ENCODE results near the gene CACNA2D3.

Gene CACNA2D3

DNA sequence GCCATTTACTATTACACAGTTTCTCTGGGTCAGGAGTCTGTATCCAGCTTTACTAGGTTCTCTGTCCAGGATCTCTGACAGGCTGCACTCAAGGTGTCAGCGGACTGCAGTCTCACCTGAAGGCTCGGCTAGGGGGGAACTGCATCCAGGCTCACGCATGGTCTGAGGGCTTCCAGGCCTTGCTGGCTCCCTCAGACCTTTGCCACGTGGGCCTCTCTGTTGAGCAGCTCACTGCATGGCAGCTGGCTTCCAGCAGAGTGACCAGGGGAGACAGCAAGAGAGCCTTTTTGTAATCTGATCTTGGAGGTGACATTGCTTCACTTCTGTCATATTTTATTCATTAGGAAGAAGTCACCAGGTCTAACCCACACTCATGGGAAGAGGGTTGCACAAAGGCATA is 152.3 kb downstream of the CACNA2D3 start:
- no peak for DNase-seq (ENCODE audit: low spot score)

- no peak for DNase-seq (ENCODE audit: low spot score)
Measured at GRCh38 chr3:54279005-54279583, 156.7 kb downstream of the CACNA2D3 start.

DNA sequence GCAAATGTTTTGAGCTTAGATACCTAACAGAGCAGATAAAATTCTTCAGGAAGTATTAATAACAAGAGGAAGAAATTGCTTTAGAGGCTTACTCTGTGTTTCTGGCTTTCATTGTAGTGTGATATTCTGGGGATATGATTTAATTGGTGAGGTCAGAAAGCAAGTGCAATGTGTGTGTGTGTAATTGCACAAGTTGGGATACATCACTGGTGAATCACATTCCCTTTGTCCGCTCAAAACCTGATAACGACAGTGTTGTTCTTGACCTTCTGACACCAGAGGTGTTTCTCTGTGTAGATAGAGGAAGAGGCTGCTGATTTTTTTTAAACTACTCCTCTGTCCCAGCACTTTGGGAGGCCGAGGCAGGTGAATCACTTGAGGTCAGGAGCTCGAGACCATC is 161.1 kb downstream of the CACNA2D3 start:
- DNase-seq (ENCODE audit: low spot score): no peak

DNA sequence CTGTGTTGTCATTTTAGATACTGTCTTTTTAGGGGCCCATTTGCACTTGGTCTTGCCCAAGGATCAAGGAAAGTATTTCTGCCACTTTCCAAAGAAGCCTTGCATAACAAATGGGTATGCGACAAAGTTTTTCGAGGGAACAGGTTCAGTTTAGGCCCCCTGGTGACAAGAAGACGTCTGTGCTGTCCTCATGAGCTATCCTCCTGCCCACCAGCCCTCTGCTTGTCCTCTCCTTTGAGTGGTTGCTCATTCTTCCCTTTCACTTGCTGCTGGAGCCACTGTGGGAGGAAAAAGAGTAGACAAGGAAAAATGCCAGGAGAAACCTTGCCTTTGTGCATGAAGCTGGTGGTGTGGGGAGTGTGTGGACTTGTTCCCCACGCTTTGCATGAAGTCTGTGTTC is 171.9 kb downstream of the CACNA2D3 start:
- no peak for DNase-seq (ENCODE audit: low spot score)

DNA sequence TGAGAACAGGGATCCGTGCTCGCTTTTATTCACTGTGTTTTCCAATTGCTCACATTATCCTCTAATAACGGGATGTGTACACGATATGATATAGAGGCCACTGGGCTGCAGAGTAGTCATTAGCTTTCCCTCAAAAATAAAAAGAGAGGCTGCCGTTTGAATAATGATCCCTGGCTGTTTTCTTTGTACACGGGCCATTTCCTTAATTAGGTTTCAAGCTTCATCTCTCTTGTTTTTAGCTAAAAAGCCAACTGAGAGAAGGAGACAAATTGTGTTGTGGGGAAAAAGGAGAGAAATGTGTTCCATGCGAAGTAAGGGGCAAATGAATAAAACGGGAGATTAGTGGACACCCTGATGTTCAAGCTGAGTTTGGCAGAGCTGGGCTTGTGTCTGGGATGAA is 174.2 kb downstream of the CACNA2D3 start:
- DNase-seq (ENCODE audit: low spot score): no peak

- no peak for DNase-seq (ENCODE audit: low spot score)
Measured at GRCh38 chr3:54299169-54299935, 177.0 kb downstream of the CACNA2D3 start.

- DNase-seq (ENCODE audit: low spot score): no peak
Measured at GRCh38 chr3:54303517-54304375, 181.4 kb downstream of the CACNA2D3 start.

- no peak for DNase-seq (ENCODE audit: low spot score)
Measured at GRCh38 chr3:54304877-54305276, 182.5 kb downstream of the CACNA2D3 start.

- no peak for DNase-seq (ENCODE audit: low spot score)
Measured at GRCh38 chr3:54305409-54306099, 183.2 kb downstream of the CACNA2D3 start.

GRCh38 chr3:54307566-54308180 is 185.3 kb downstream of the CACNA2D3 start:
- no peak for DNase-seq (ENCODE audit: low spot score)

- no peak for DNase-seq (ENCODE audit: low spot score)
Measured at GRCh38 chr3:54309601-54310000, 187.2 kb downstream of the CACNA2D3 start.

- no peak for DNase-seq (ENCODE audit: low spot score)
Measured at GRCh38 chr3:54311211-54311747, 188.9 kb downstream of the CACNA2D3 start.

GRCh38 chr3:54312156-54312899 is 190.0 kb downstream of the CACNA2D3 start:
- no peak for DNase-seq (ENCODE audit: low spot score)

DNA sequence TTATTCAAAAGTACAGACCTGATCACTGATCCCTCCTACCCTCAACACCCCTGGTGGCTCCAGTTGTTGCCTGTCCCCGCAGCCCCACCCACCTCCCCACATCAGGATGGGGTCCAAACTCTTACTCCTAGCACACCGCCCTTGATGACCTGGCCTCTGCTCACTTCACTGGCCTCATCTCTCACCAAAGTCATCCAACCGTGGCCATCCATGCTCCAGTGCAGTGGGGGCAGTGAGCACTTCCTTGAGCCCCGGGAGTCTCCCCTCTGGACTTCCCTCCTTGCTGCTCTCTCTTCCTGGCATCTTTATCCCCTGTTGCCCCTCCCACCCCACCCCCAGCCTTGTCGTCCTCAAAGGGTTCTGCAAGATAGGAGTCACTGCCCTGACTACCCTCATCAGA is 191.1 kb downstream of the CACNA2D3 start:
- no peak for DNase-seq (ENCODE audit: low spot score)

GRCh38 chr3:54321520-54321919 is 199.2 kb downstream of the CACNA2D3 start:
- DNase-seq (ENCODE audit: low spot score): no peak

- no peak for DNase-seq (ENCODE audit: low spot score)
Measured at GRCh38 chr3:54322354-54322753, 200.0 kb downstream of the CACNA2D3 start.

GRCh38 chr3:54324103-54324502 is 201.8 kb downstream of the CACNA2D3 start:
- no peak for DNase-seq (ENCODE audit: low spot score)

GRCh38 chr3:54326951-54327350 is 204.6 kb downstream of the CACNA2D3 start:
- no peak for DNase-seq (ENCODE audit: low spot score)

- DNase-seq (ENCODE audit: low spot score): no peak
Measured at GRCh38 chr3:54331341-54331740, 209.0 kb downstream of the CACNA2D3 start.

DNA sequence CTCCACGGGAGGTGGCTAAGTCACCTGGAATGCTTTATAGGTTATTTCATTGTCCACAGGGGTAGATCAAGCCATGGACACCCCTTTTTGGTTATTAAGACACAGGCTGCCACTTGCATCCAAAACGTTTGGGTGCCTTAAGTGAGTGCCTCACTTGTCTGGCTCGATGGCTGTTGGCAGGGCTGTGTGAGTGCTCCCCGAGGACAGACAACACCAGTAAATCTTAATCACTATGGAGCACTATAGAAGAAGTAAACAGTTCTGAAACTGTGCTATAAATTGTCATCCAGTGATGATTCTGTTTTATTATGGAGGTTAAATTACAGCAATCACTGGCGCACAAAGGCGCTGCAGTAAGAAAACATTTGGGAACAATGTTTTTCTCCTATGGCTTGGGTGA is 215.5 kb downstream of the CACNA2D3 start:
- no peak for DNase-seq (ENCODE audit: low spot score)

- no peak for DNase-seq (ENCODE audit: low spot score)
Measured at GRCh38 chr3:54339608-54340007, 217.3 kb downstream of the CACNA2D3 start.
